Endothelial cell of umbilical vein (primary cell): ENCODE data around the gene NRCAM. TPM values are rescaled to one million over a fixed set of nuclear protein-coding genes. Genes with fewer than 3 reads are reported as not detected.

Source experiments
- BruUV-seq: library from RNA; stranded (reverse); fragments of 400-500 nt; replicated peaks from 2 replicates; lab custom pipeline; 2021; lab: Mats Ljungman, UMichigan
- CTCF ChIA-PET: fragments of 300-600, 350-600 bp; sonication (Branson Sonifier 250); formaldehyde crosslinking; loops from one replicate; lab custom pipeline; 2021; ENCODE audit warnings: antibody characterized with exemption, inconsistent platforms; lab: Charles Lee
- POLR2A ChIA-PET: fragments of 300-600, 350-600 bp; sonication (Branson Sonifier 250); formaldehyde crosslinking; loops from one replicate; lab custom pipeline; 2021; ENCODE audit warnings: antibody characterized with exemption, inconsistent platforms; lab: Charles Lee
- DNase-seq: peaks from one replicate; pipeline ENCODE4 v3.0.0-alpha.2; 2011; ENCODE audit warnings: low read depth, low spot score
- FAIRE-seq: peaks from 2 replicates; lab custom pipeline; 2011; peaks lifted over from hg19 to GRCh38; lab: Jason Lieb, UNC
- H2AFZ ChIP-seq: 2 replicates; pipeline ENCODE4 v1.6.0; 2012; ENCODE audit warnings: low read depth, low read length, control low read depth, inconsistent platforms
- H3K27ac ChIP-seq: 2 replicates; pipeline ENCODE4 v1.5.1; 2011; ENCODE audit warnings: low read depth, mild to moderate bottlenecking, control low read depth, low read length, moderate library complexity; ENCODE audit not compliant: insufficient read depth
- H3K27me3 ChIP-seq, 2 experiments: 2 replicates each; pipeline versions ENCODE4 v1.6.0 to v1.6.1; 2011; ENCODE audit warnings: low read length in 2 of 2, mixed read lengths in 1 of 2; ENCODE audit not compliant: control insufficient read depth in 2 of 2, insufficient read depth in 2 of 2
- H3K36me3 ChIP-seq, 2 experiments: 2 replicates in 1 of 2; 3 replicates in 1 of 2; pipeline ENCODE4 v1.5.1; 2011; ENCODE audit warnings: low read length in 2 of 2, mild to moderate bottlenecking in 1 of 2, moderate library complexity in 1 of 2; ENCODE audit not compliant: control insufficient read depth in 2 of 2, insufficient read depth in 2 of 2; ENCODE audit errors: extremely low read depth in 1 of 2
- H3K4me1 ChIP-seq: 3 replicates; pipeline ENCODE4 v1.5.1; 2011; ENCODE audit warnings: mild to moderate bottlenecking, low read length; ENCODE audit not compliant: control insufficient read depth, insufficient read depth; ENCODE audit errors: extremely low read depth
- H3K4me2 ChIP-seq: 2 replicates; pipeline ENCODE4 v1.6.1; 2011; ENCODE audit warnings: low read length, control low read depth, mixed read lengths; ENCODE audit not compliant: insufficient read depth
- H3K4me3 ChIP-seq, 3 experiments: fragments of 200-600 bp in 1 of 3; sonication (generic), shearing (Covaris generic) in 1 of 3; replicated peaks in 1 of 3; 2 replicates each; pipeline ENCODE4 v1.5.1; 2011 to 2016; ENCODE audit warnings: control low read depth in 3 of 3, low read length in 3 of 3, mild to moderate bottlenecking in 2 of 3, inconsistent platforms in 1 of 3, low read depth in 1 of 3, moderate library complexity in 1 of 3; ENCODE audit not compliant: insufficient read depth in 1 of 3
- H3K79me2 ChIP-seq: 2 replicates; pipeline ENCODE4 v1.6.0; 2012; ENCODE audit warnings: low read length, inconsistent platforms; ENCODE audit not compliant: control insufficient read depth, insufficient read depth
- H3K9ac ChIP-seq: replicated peaks from 2 replicates; pipeline ENCODE3; 2011; ENCODE audit warnings: low read length, control low read depth; ENCODE audit not compliant: insufficient read depth; ENCODE audit errors: extremely low read depth
- H3K9me1 ChIP-seq: replicated peaks from 3 replicates; pipeline ENCODE4 v1.6.0; 2011; ENCODE audit warnings: mild to moderate bottlenecking, low read length; ENCODE audit not compliant: control insufficient read depth, insufficient read depth; ENCODE audit errors: extremely low read depth
- H3K9me3 ChIP-seq: replicated peaks from 2 replicates; pipeline ENCODE4 v1.5.1; 2012; ENCODE audit warnings: low read length, inconsistent platforms; ENCODE audit not compliant: control insufficient read depth, insufficient read depth
- H4K20me1 ChIP-seq: replicated peaks from 2 replicates; pipeline ENCODE3; 2011; ENCODE audit warnings: mild to moderate bottlenecking, low read length; ENCODE audit not compliant: control insufficient read depth, insufficient read depth; ENCODE audit errors: extremely low read depth
- EZH2 ChIP-seq: IDR thresholded peaks from 2 replicates; pipeline ENCODE4 v1.6.1; 2012; ENCODE audit warnings: borderline replicate concordance, low read depth, mild to moderate bottlenecking, moderate library complexity, low read length, inconsistent platforms; ENCODE audit not compliant: severe bottlenecking
- GATA2 ChIP-seq: IDR thresholded peaks from 2 replicates; pipeline ENCODE4 v1.7.0; 2011; ENCODE audit warnings: low read depth, mild to moderate bottlenecking, moderate library complexity, mixed read lengths, low read length; ENCODE audit not compliant: insufficient read length, insufficient read depth
- JUN ChIP-seq: IDR thresholded peaks from 2 replicates; pipeline ENCODE4 v1.6.1; 2011; ENCODE audit warnings: borderline replicate concordance, low read depth; ENCODE audit not compliant: insufficient read length, insufficient read depth
- POLR2A ChIP-seq: IDR thresholded peaks from 2 replicates; pipeline ENCODE4 v1.6.1; 2012; ENCODE audit warnings: low read depth, mild to moderate bottlenecking, control low read depth, low read length
- POLR2AphosphoS5 ChIP-seq: IDR thresholded peaks from 2 replicates; pipeline ENCODE4 v1.6.1; 2012; ENCODE audit warnings: low read depth, mild to moderate bottlenecking, control low read depth, low read length, moderate library complexity; ENCODE audit not compliant: insufficient read depth
- dilution Hi-C: fragments of 300-500 bp; cut with MboI; formaldehyde crosslinking; loops from one replicate; pipeline ENCODE4 v1.15.0; 2019; ENCODE audit warnings: low sequenced_read_pairs; ENCODE audit not compliant: extremely low pct_ligation_motif_present
- intact Hi-C: fragments of 100-400 bp; cut with micrococcal nuclease; formaldehyde crosslinking; loops from one replicate; pipeline ENCODE4 v1.10.0; 2022
- polyA plus RNA-seq, 4 experiments: library from polyadenylated mRNA; depleted of rRNA in 3 of 4; stranded (reverse) in 3 of 4; unstranded in 1 of 4; fragments of >200 nt; gene quantifications; 2 replicates each; pipeline versions ENCODE4 v1.2.1 to v1.2.3, GENCODE V29; 2011 to 2012; ENCODE audit warnings: missing spikeins in 1 of 4
- total RNA-seq: library from RNA; stranded (reverse); gene quantifications from 2 replicates; pipeline ENCODE4 v1.2.3, GENCODE V29; 2021

The NRCAM gene
- total and polyA plus RNA-seq, 2 donors (not counting 3 experiments of a cell fraction or from before 2014, with no cell fraction given), result 26.0 to 47.6 TPM

DNA sequence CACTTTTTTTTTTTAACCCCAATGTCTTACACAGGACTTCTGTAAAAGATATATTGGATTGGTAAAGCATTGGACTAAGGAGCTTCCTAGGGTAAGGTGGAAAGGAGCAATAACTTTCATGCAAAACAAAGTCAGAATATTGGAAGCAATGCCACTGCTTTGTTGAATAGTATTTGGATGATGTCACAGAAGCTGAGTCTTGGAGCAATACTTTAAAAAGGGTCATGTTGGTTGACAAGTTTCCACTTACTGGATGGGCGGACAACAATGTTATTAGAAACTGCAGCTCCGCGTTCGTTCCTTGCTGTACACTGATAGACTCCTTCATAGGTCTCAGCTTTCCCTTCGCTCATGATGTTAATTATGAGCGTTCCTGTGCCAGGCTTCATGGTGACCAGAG lies 224.2 kb downstream of the NRCAM start:
- DNase-seq (no peak), FAIRE-seq (no peak)
- Histone ChIP-seq H3K4me3 (no peak overlapping the region), H3K9me1 (no peaks in the 10 kb centered on the region), H3K9ac (no peak overlapping the region), H3K27ac (no peak overlapping the region), H4K20me1 (no peaks in the 10 kb centered on the region), H2AFZ (no peak overlapping the region), H3K79me2 (no peaks in the 10 kb centered on the region), H3K27me3 (no peaks in the 10 kb centered on the region), H3K9me3 (no peaks in the 10 kb centered on the region), H3K36me3 (peaks cover 0 to 4% of the 10 kb centered on the region in 2 experiments), H3K4me2 (no peak overlapping the region), H3K4me1 (peaks cover 28% of the 10 kb centered on the region)
- ChIA-PET POLR2A (no interaction called here), CTCF (interaction anchor here (0.6 to 1.5 kb wide), 2 partner anchors 9 to 266 kb away, joined by 3 to 6 read pairs; no protein-coding TSS in a partner anchor)
- intact Hi-C loops (no loop called here), dilution Hi-C loops (no loop called here)
- TF ChIP-seq GATA2 (no peak), JUN (no peak), EZH2 (no peak)
- no TSS peak for BruUV-seq

DNA sequence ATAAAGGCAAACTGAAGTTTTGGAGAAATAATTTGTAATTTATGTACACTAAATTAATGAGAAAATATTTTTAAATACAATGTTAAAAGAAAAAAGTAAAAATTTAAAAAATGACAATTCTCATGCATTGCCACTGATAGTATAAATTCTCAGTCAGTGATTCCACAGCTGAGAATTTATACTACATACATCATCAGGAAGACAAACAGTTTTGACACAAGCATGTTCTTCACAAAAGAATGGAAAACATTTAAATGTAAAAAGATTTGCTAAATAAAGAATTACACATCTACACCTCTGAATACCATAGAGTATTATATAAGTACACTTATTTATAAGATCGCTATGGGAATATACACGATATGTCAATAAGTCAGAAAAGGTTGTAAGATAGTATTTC lies 225.0 kb downstream of the NRCAM start:
- CTCF ChIA-PET, result interaction anchor here (0.6 to 1.5 kb wide), 2 partner anchors 9 to 266 kb away, joined by 3 to 6 read pairs; no protein-coding TSS in a partner anchor
- Histone ChIP-seq H4K20me1 (no peaks in the 10 kb centered on the region), H3K27ac (no peak overlapping the region), H3K4me2 (no peak overlapping the region), H3K4me1 (peaks cover 25% of the 10 kb centered on the region), H3K9ac (no peak overlapping the region), H3K27me3 (no peaks in the 10 kb centered on the region), H3K9me3 (no peaks in the 10 kb centered on the region), H3K4me3 (no peak overlapping the region), H3K9me1 (no peaks in the 10 kb centered on the region), H3K79me2 (no peaks in the 10 kb centered on the region), H2AFZ (no peak overlapping the region), H3K36me3 (peaks cover 0 to 4% of the 10 kb centered on the region in 2 experiments)
- FAIRE-seq (no peak), DNase-seq (no peak)
- intact Hi-C loops (no loop called here), dilution Hi-C loops (no loop called here)
- BruUV-seq, result no TSS peak
- no peak for TF ChIP-seq POLR2A
- no peak for TF ChIP-seq POLR2AphosphoS5
- POLR2A ChIA-PET, result no interaction called here
